Measurements from ENCODE around the gene STK39.

The STK39 gene

DNA sequence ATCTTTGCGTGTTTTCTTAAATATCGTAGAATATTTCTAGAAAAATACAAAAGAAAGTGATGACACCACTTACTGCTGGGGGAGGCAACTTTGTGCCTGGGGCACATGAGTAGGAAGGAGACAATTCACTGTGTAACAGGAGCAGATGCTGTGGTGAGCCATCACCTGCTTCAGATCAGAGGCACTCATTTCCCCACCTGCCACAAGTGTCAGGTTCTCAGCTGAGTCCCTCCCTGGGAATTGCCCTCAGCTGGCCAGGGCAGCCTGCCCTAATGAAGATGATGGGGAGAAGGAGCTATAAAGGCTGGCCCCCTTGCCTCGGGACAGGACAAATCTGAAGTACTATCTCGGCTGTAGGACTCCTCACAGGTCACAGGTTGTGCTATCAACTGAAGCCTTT is 322.8 kb downstream of the STK39 start:
- Histone ChIP-seq H3K27ac (ENCODE audit: low read depth, low read length) (no peak overlapping the region), H3K23ac (ENCODE audit: low read length) (no peak overlapping the region), H4K5ac (ENCODE audit: low read length) (no peak overlapping the region)

DNA sequence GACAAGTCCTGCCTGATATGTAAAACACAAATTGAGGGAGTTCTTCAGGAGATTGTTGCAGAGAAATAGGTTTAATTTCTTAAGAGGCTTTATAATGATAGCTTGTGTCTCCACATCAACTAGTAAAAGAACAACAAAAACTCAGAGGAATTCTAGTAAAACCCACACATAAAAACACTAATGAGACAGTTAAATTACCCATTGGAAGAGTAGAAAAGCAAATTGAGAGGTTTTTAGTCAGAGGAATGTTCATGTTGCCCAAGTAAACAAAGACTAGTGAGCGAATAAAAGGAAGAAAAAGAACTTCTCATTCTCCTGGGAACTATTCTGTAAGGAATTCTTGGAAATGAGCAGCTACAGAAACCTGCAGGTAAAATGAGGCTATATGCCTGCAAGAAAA is 330.6 kb downstream of the STK39 start:
- Histone ChIP-seq H3K36me3 (ENCODE audit: control insufficient read depth, insufficient read depth, low read length) (no peaks in the 10 kb centered on the region), H3K18ac (ENCODE audit: low read length) (no peak overlapping the region)

More for the DNA sequence above, 322.8 kb downstream of the STK39 start:
- no CpG with 5 or more reads among the region's 4 CpGs for WGBS (ENCODE audit: extremely low coverage, insufficient coverage, low lambda C conversion rate)
- Histone ChIP-seq H3K9ac (ENCODE audit: low read length) (no peak overlapping the region), H3K4me1 (ENCODE audit: control insufficient read depth, low read depth, low read length) (no peaks in the 10 kb centered on the region), H2AK5ac (ENCODE audit: low read length) (no peak overlapping the region), H4K8ac (ENCODE audit: low read depth, low read length) (no peak overlapping the region), H3K36me3 (ENCODE audit: control insufficient read depth, insufficient read depth, low read length) (no peaks in the 10 kb centered on the region), H3K4me2 (ENCODE audit: low read length) (no peak overlapping the region), H3K27me3 (ENCODE audit: insufficient read depth, low read length, poor library complexity) (no peaks in the 10 kb centered on the region), H2BK15ac (replicated peaks; ENCODE audit: low read depth) (no peak overlapping the region), H2BK120ac (ENCODE audit: low read depth, low read length) (no peak overlapping the region), H2BK5ac (ENCODE audit: low read length) (no peak overlapping the region), H3K79me1 (ENCODE audit: low read length) (no peaks in the 10 kb centered on the region), H3K79me2 (ENCODE audit: control insufficient read depth, insufficient read depth, low read length) (no peaks in the 10 kb centered on the region), H3K4ac (ENCODE audit: low read depth, low read length) (no peak overlapping the region), H3K56ac (ENCODE audit: low read length) (no peak overlapping the region), H3K18ac (ENCODE audit: low read length) (no peak overlapping the region), H3K4me3 (ENCODE audit: low read length) (no peak overlapping the region)
- DNase-seq: no peak

DNA sequence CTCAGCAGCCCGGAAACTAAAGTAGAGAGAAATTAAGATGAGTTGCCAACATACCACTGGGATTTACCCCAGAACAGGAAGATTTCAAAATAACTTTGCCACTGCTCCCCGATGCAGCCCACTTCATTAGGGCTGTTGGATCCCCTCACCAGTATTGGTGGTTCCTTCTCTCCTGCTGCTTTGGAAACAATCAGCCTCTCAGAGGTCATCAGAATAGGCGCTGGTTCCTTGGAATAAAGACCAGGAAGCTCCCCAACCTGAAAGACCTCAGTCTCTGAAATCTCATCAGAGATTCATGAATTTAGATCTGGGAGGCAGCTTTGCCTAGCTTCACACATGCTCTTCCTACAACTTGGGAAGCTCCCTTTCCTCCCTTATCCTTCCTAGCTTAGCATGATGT is 332.4 kb downstream of the STK39 start:
- H3K4ac ChIP-seq (ENCODE audit: low read depth, low read length): no peak overlapping the region
- H3K4me3 ChIP-seq (ENCODE audit: low read length): no peak overlapping the region
- H3K4me1 ChIP-seq (ENCODE audit: control insufficient read depth, low read depth, low read length): no peaks in the 10 kb centered on the region
- no peak overlapping the region for H3K4me2 ChIP-seq (ENCODE audit: low read length)
- H3K79me1 ChIP-seq (ENCODE audit: low read length): no peaks in the 10 kb centered on the region
- H3K27me3 ChIP-seq (ENCODE audit: insufficient read depth, low read length, poor library complexity): no peaks in the 10 kb centered on the region
- H4K8ac ChIP-seq (ENCODE audit: low read depth, low read length): no peak overlapping the region
- H2BK120ac ChIP-seq (ENCODE audit: low read depth, low read length): no peak overlapping the region
- no peak overlapping the region for H2AK5ac ChIP-seq (ENCODE audit: low read length)
- no peak overlapping the region for H2BK15ac ChIP-seq (replicated peaks; ENCODE audit: low read depth)
- H3K27ac ChIP-seq (ENCODE audit: low read depth, low read length): no peak overlapping the region
- H3K9ac ChIP-seq (ENCODE audit: low read length): no peak overlapping the region
- no peaks in the 10 kb centered on the region for H3K79me2 ChIP-seq (ENCODE audit: control insufficient read depth, insufficient read depth, low read length)
- H3K36me3 ChIP-seq (ENCODE audit: control insufficient read depth, insufficient read depth, low read length): no peaks in the 10 kb centered on the region
- H4K5ac ChIP-seq (ENCODE audit: low read length): no peak overlapping the region
- no CpG with 5 or more reads among the region's 3 CpGs for WGBS (ENCODE audit: extremely low coverage, insufficient coverage, low lambda C conversion rate)
- no peak overlapping the region for H3K18ac ChIP-seq (ENCODE audit: low read length)
- H3K23ac ChIP-seq (ENCODE audit: low read length): no peak overlapping the region
- H3K56ac ChIP-seq (ENCODE audit: low read length): no peak overlapping the region
- DNase-seq: no peak
- H2BK5ac ChIP-seq (ENCODE audit: low read length): no peak overlapping the region

More for the DNA sequence above, 330.6 kb downstream of the STK39 start:
- no peak overlapping the region for H2BK5ac ChIP-seq (ENCODE audit: low read length)
- no peaks in the 10 kb centered on the region for H3K79me1 ChIP-seq (ENCODE audit: low read length)
- H3K27me3 ChIP-seq (ENCODE audit: insufficient read depth, low read length, poor library complexity): no peaks in the 10 kb centered on the region
- no peak overlapping the region for H3K9ac ChIP-seq (ENCODE audit: low read length)
- no peak overlapping the region for H4K8ac ChIP-seq (ENCODE audit: low read depth, low read length)
- no peak overlapping the region for H3K4me3 ChIP-seq (ENCODE audit: low read length)
- H3K79me2 ChIP-seq (ENCODE audit: control insufficient read depth, insufficient read depth, low read length): no peaks in the 10 kb centered on the region
- no peak overlapping the region for H3K4ac ChIP-seq (ENCODE audit: low read depth, low read length)
- H3K56ac ChIP-seq (ENCODE audit: low read length): no peak overlapping the region
- H3K4me1 ChIP-seq (ENCODE audit: control insufficient read depth, low read depth, low read length): no peaks in the 10 kb centered on the region
- H3K4me2 ChIP-seq (ENCODE audit: low read length): no peak overlapping the region
- no peak for DNase-seq
- no peak overlapping the region for H3K27ac ChIP-seq (ENCODE audit: low read depth, low read length)
- no peak overlapping the region for H3K23ac ChIP-seq (ENCODE audit: low read length)
- no peak overlapping the region for H2BK120ac ChIP-seq (ENCODE audit: low read depth, low read length)
- H4K5ac ChIP-seq (ENCODE audit: low read length): no peak overlapping the region
- no peak overlapping the region for H2BK15ac ChIP-seq (replicated peaks; ENCODE audit: low read depth)
- whole genome bisulfite sequencing (ENCODE audit: extremely low coverage, insufficient coverage, low lambda C conversion rate): no CpG with 5 or more reads among the region's 1 CpG
- no peak overlapping the region for H2AK5ac ChIP-seq (ENCODE audit: low read length)

DNA sequence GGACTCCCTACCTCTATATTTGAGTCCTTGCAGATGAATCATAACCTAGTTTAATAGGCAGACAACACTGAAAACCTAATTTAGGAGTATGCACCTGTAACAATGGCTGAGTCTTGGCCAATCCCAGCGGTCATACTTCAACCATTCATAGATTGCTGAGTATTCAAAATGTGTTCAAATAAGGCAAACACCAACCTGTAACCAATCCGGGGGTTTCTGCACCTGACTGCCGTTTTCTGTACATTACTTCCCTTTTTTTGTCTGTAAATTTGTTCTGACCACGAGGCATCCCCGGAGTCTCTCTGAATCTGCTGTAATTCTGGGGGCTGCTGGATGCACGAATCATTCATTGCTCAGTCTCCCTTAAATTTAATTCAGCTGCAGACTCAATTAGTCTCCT is 338.6 kb downstream of the STK39 start:
- no peak overlapping the region for H3K4me3 ChIP-seq (ENCODE audit: low read length)
- H2BK5ac ChIP-seq (ENCODE audit: low read length): no peak overlapping the region
- H4K8ac ChIP-seq (ENCODE audit: low read depth, low read length): no peak overlapping the region
- no peak overlapping the region for H3K4ac ChIP-seq (ENCODE audit: low read depth, low read length)
- no CpG with 5 or more reads among the region's 6 CpGs for WGBS (ENCODE audit: extremely low coverage, insufficient coverage, low lambda C conversion rate)
- no peak overlapping the region for H3K27ac ChIP-seq (ENCODE audit: low read depth, low read length)
- no peak overlapping the region for H3K56ac ChIP-seq (ENCODE audit: low read length)
- H3K4me2 ChIP-seq (ENCODE audit: low read length): no peak overlapping the region
- no peaks in the 10 kb centered on the region for H3K27me3 ChIP-seq (ENCODE audit: insufficient read depth, low read length, poor library complexity)
- H3K36me3 ChIP-seq (ENCODE audit: control insufficient read depth, insufficient read depth, low read length): no peaks in the 10 kb centered on the region
- no peak overlapping the region for H2BK120ac ChIP-seq (ENCODE audit: low read depth, low read length)
- H3K9ac ChIP-seq (ENCODE audit: low read length): no peak overlapping the region
- H3K23ac ChIP-seq (ENCODE audit: low read length): no peak overlapping the region
- no peaks in the 10 kb centered on the region for H3K79me2 ChIP-seq (ENCODE audit: control insufficient read depth, insufficient read depth, low read length)
- H2AK5ac ChIP-seq (ENCODE audit: low read length): no peak overlapping the region
- no peak overlapping the region for H4K5ac ChIP-seq (ENCODE audit: low read length)
- H3K79me1 ChIP-seq (ENCODE audit: low read length): no peaks in the 10 kb centered on the region
- H3K18ac ChIP-seq (ENCODE audit: low read length): no peak overlapping the region
- DNase-seq: no peak
- H3K4me1 ChIP-seq (ENCODE audit: control insufficient read depth, low read depth, low read length): no peaks in the 10 kb centered on the region
- H2BK15ac ChIP-seq (replicated peaks; ENCODE audit: low read depth): no peak overlapping the region

DNA sequence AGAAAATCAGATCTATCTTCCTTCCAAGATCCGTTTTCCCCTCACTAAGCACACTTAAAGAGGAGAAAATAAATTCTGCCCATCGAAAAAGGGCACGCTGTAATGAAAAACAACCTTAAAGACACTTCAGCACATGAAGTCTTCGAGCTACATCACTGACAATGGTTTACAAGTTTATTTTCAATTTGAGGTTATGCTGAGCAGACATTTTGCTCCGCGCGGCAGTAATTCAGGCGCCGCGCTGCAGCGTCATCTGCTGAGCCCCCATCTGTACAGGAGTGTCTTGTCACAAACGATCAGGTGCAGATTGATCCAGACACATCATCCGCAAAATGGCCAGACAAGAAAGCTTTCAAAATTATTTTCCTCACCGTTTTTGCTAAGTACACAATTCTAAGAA is 341.7 kb downstream of the STK39 start:
- Histone ChIP-seq H2BK15ac (replicated peaks; ENCODE audit: low read depth) (no peak overlapping the region), H4K5ac (ENCODE audit: low read length) (no peak overlapping the region), H2AK5ac (ENCODE audit: low read length) (no peak overlapping the region), H3K27me3 (ENCODE audit: insufficient read depth, low read length, poor library complexity) (no peaks in the 10 kb centered on the region), H3K23ac (ENCODE audit: low read length) (no peak overlapping the region), H3K4ac (ENCODE audit: low read depth, low read length) (no peak overlapping the region), H3K9ac (ENCODE audit: low read length) (no peak overlapping the region), H3K56ac (ENCODE audit: low read length) (no peak overlapping the region), H3K27ac (ENCODE audit: low read depth, low read length) (no peak overlapping the region), H4K8ac (ENCODE audit: low read depth, low read length) (no peak overlapping the region), H3K79me1 (ENCODE audit: low read length) (no peaks in the 10 kb centered on the region), H3K18ac (ENCODE audit: low read length) (no peak overlapping the region), H2BK120ac (ENCODE audit: low read depth, low read length) (no peak overlapping the region), H3K36me3 (ENCODE audit: control insufficient read depth, insufficient read depth, low read length) (no peaks in the 10 kb centered on the region), H2BK5ac (ENCODE audit: low read length) (no peak overlapping the region), H3K79me2 (ENCODE audit: control insufficient read depth, insufficient read depth, low read length) (no peaks in the 10 kb centered on the region), H3K4me1 (ENCODE audit: control insufficient read depth, low read depth, low read length) (no peaks in the 10 kb centered on the region), H3K4me2 (ENCODE audit: low read length) (no peak overlapping the region), H3K4me3 (ENCODE audit: low read length) (no peak overlapping the region)
- no CpG with 5 or more reads among the region's 14 CpGs for WGBS (ENCODE audit: extremely low coverage, insufficient coverage, low lambda C conversion rate)
- DNase-seq: no peak
